Left lung (tissue), 10 donors: ENCODE data around the gene C5AR2. TPM values are rescaled to one million over a fixed set of nuclear protein-coding genes. Genes with fewer than 3 reads are reported as not detected.

ENCODE experiments used
- ATAC-seq: fragments of 200-7000 bp; cut with Tn5 transposase; one replicate; pipeline ENCODE4 v1.9.1; 2020; ENCODE audit warnings: moderate library complexity
- DNase-seq, 4 donors: peaks; one replicate each; pipeline ENCODE4 v3.0.0-alpha.2; 2013 to 2020
- H3K27ac ChIP-seq, 2 donors: fragments of 200-600 bp; sonication (generic) in 1 of 2; one replicate each; pipeline versions ENCODE4 v1.5.0 to v1.8.0; 2020 to 2021
- H3K27me3 ChIP-seq, 2 donors: fragments of 200-600 bp; sonication (generic) in 1 of 2; one replicate each; pipeline versions ENCODE4 v1.5.0 to v1.8.0; 2020 to 2021
- H3K36me3 ChIP-seq, 2 donors: fragments of 200-600 bp; sonication (generic) in 1 of 2; one replicate each; pipeline versions ENCODE4 v1.5.0 to v1.8.0; 2020 to 2021
- H3K4me1 ChIP-seq, 2 donors: fragments of 200-600 bp; one replicate each; pipeline ENCODE4 v1.8.0; 2021
- H3K4me3 ChIP-seq, 2 donors: fragments of 200-600 bp; sonication (generic) in 1 of 2; one replicate each; pipeline versions ENCODE4 v1.5.0 to v1.8.0; 2020 to 2021; ENCODE audit warnings: mild to moderate bottlenecking in 1 of 2
- H3K9me3 ChIP-seq, 2 donors: fragments of 200-600 bp; sonication (generic) in 1 of 2; one replicate each; pipeline versions ENCODE4 v1.5.0 to v1.8.0; 2020 to 2021
- CTCF ChIP-seq, 2 donors: fragments of 200-600 bp; sonication (generic) in 1 of 2; IDR thresholded peaks; one replicate each; pipeline versions ENCODE4 v1.5.0 to v1.8.0; 2021; ENCODE audit warnings: antibody characterized with exemption in 2 of 2
- intact Hi-C, 2 donors: fragments of 100-400 bp; cut with DNase I; formaldehyde crosslinking; loops; one replicate each; pipeline versions ENCODE4 v1.11.2 to v1.14.2; 2022
- polyA plus RNA-seq, 6 donors: library from polyadenylated mRNA; unstranded; fragments of 120-200 nt; gene quantifications; one replicate each; pipeline ENCODE4 v1.2.1, GENCODE V29; 2013; ENCODE audit not compliant: insufficient read length in 6 of 6
- total RNA-seq, 2 donors: library from RNA; stranded (reverse); fragmentation: NEBNext Ultra II Directional; extraction: Animal tissue kit (Norgen Biotek cat#: 25700); gene quantifications; one replicate each; pipeline ENCODE4 v1.2.1, GENCODE V29; 2021
- donor health status: DM: no; HTN: yes; CAD: no.
- donor health status: DM: no; HTN: no; CAD: no.

The C5AR2 gene
- total and polyA plus RNA-seq, 8 donors = 0.48 to 11.2 (median 0.78) TPM

- TF ChIP-seq CTCF (IDR thresholded peaks at IDR 0.05) = no peak
- H3K4me3 ChIP-seq = no peak overlapping the region
- DNase-seq (peak in 2 of 4 donors; percentile 73 to 87), ATAC-seq (peak; percentile 80)
- H3K36me3 ChIP-seq = peaks cover 0 to 97% of the 10 kb centered on the region in 2 donors
- H3K27me3 ChIP-seq = no peaks in the 10 kb centered on the region
- peak overlapping the region in 1 of 2 donors; percentile 85 for H3K27ac ChIP-seq
- intact Hi-C loops = no loop called here
- H3K9me3 ChIP-seq = no peaks in the 10 kb centered on the region
- peaks cover 0 to 42% of the 10 kb centered on the region in 2 donors for H3K4me1 ChIP-seq
Measured at GRCh38 chr19:47370045-47370611, 38.2 kb downstream of the C5AR2 start.

- Histone ChIP-seq H3K4me1 (peaks cover 0 to 39% of the 10 kb centered on the region in 2 donors), H3K36me3 (peaks cover 0 to 97% of the 10 kb centered on the region in 2 donors), H3K4me3 (no peak overlapping the region), H3K27me3 (no peaks in the 10 kb centered on the region), H3K27ac (peak overlapping the region in 1 of 2 donors; percentile 85), H3K9me3 (no peaks in the 10 kb centered on the region)
- intact Hi-C loops = no loop called here
- DNase-seq (peak in 1 of 4 donors; percentile 72), ATAC-seq (no peak)
- no peak for TF ChIP-seq CTCF (IDR thresholded peaks at IDR 0.05)
Measured at GRCh38 chr19:47371261-47371660, 39.3 kb downstream of the C5AR2 start.

GRCh38 chr19:47372603-47373002, 40.6 kb downstream of the C5AR2 start:
- ATAC-seq = no peak
- Histone ChIP-seq H3K36me3 (peaks cover 0 to 97% of the 10 kb centered on the region in 2 donors), H3K9me3 (no peaks in the 10 kb centered on the region), H3K27me3 (no peaks in the 10 kb centered on the region), H3K4me3 (no peak overlapping the region), H3K4me1 (peaks cover 0 to 46% of the 10 kb centered on the region in 2 donors), H3K27ac (no peak overlapping the region)
- TF ChIP-seq CTCF (IDR thresholded peaks at IDR 0.05) = no peak
- intact Hi-C loops = no loop called here
- peak in 1 of 4 donors; percentile 68 for DNase-seq

GRCh38 chr19:47373246-47374240, 41.6 kb downstream of the C5AR2 start:
- DNase-seq = peak in 1 of 4 donors; percentile 49
- peaks cover 0 to 100% of the 10 kb centered on the region in 2 donors for H3K36me3 ChIP-seq

More at GRCh38 chr19:47373246-47374240, 41.6 kb downstream of the C5AR2 start:
- TF ChIP-seq CTCF (IDR thresholded peaks at IDR 0.05) = no peak
- no peaks in the 10 kb centered on the region for H3K27me3 ChIP-seq
- ATAC-seq = no peak
- no peak overlapping the region for H3K27ac ChIP-seq
- no peaks in the 10 kb centered on the region for H3K9me3 ChIP-seq
- intact Hi-C loops = no loop called here
- H3K4me3 ChIP-seq = no peak overlapping the region
- peaks cover 0 to 45% of the 10 kb centered on the region in 2 donors for H3K4me1 ChIP-seq
